HG02970 (cell line): ENCODE measurements around the gene TSPAN9.

Source experiments
- ATAC-seq: cut with Tn5 transposase; IDR thresholded peaks from one replicate; pipeline ENCODE4 v1.9.1; 2021; ENCODE audit warnings: mild to moderate bottlenecking, moderate library complexity, moderate number of reproducible peaks; ENCODE audit not compliant: unreplicated experiment, low FRiP score

The TSPAN9 gene

DNA sequence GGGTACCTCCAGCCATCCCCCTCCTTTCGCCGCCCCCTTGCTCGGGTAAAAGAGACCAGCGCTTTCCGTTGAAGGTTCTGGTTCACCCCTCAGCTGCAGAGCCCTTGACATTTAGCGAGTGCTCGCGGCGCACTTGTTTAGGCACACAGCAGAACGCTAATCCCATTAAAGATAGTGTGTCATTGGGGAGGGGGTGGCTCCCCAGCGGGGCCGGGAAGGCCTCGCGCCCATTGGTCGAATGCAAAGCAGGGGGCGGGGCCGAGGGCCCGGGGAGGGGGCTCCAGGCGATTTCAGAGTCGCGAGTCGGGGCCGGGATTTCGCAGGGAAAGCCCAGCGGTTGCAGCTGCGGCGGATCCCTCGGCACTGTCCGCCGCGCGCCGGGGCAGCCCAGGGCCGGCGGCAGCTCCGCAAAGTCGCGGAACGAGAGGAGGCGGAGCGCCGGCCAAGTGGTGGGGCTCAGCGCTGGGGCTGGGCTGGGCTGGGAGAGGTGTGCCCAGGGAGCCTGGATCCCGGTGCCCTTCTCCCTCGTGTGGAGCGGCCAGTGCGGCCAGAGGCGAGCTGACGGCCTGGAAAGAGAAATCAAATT is 122.9 kb downstream of the TSPAN9 start:
- ATAC-seq, result no peak

GRCh38 chr12:3200814-3201233 is 123.6 kb downstream of the TSPAN9 start:
- no peak for ATAC-seq

- ATAC-seq, result no peak
Measured at GRCh38 chr12:3201339-3202051, 124.3 kb downstream of the TSPAN9 start.

- ATAC-seq, result no peak
Measured at GRCh38 chr12:3202096-3202495, 124.9 kb downstream of the TSPAN9 start.

DNA sequence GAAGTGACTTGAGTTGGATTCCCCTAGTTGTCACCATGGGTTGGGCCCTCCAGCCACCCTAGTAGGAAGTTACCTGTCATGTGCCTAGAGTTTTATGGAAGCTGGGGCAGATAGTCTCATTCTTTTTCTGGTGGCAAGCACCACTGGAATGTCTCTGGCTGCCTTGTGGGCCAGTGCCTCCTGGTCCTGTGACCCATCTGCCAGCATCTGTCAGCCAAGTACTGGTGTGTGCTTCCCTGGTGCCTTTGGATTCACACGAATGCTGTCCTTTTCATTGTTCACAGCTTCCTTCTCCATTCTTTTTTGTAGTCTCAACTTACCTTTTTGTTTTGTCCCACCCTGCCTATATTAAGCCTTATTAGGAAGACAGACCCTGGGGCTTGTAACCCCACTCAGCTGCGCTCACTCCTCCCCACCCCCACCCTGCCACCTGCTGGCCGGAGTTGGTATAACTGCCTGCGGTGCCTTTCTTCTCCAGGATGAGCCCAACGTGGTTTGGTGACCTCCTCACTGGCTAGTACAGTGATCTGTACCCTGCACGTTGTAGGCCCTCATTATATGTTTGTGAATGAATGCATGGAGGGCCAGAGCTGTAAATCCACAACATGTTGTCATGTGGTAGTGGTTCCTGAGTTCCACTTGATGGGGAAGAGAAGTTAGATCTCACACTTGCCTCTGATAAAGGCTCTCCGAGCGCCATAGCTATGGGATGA is 125.7 kb downstream of the TSPAN9 start:
- no peak for ATAC-seq

DNA sequence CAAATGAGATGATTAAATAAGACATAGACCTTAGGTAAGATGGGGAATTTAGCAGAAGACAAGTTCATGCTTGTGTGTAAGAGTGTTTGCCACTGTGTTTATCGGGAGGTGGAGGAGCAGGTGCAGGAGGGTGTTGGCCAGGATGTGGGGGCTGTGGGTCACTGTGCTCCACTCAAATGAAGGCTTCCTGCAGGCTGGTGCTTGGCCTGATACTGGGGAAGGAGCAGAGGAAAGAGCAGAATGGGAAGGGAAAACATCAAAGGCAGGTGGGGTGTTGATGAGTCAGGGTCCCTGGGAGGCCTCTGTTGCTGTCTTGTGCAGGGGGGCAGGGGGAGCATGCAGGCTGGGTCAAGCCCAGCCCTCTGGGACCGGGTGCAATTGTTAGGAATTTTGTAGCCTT is 126.5 kb downstream of the TSPAN9 start:
- ATAC-seq, result no peak

GRCh38 chr12:3204143-3204542 is 127.0 kb downstream of the TSPAN9 start:
- ATAC-seq, result no peak

DNA sequence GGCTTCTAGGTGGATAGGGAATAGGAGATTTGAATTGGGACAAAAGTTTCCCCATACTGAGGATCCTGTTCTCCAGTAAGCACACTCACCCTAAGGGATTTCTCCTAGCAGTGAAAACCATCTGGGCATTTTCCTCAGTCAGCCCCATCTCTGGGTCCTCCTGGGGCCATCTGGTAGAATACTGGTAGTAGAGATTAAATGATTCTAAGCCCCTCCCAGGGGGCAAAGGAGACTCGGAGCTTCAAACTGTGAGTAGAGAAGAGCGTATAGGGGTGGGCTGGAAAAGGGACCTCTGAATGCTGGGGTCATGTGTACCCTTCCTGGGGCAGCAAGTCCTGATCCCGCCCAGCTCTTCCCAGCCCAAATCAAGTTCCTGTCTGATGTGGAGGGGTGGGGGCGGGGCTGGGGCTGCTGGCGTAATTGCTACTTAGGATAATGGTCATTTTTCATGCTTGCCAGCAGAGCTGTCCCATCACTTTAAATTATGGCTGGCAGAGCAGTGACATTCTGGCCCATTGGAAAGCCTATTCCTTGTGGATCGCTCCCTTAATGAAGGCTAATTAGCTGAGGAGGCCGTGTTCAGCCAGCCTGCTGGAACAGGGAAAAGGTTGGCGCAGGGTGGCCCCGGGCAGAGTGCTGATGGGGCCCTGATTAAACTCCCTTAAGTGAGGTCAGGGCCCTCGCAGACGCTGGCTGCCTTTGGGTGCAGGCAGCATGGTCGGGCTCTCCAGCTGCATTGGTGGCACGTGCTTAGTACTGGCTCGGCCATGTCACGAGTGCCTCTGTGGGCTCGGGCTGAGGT is 127.8 kb downstream of the TSPAN9 start:
- no peak for ATAC-seq

DNA sequence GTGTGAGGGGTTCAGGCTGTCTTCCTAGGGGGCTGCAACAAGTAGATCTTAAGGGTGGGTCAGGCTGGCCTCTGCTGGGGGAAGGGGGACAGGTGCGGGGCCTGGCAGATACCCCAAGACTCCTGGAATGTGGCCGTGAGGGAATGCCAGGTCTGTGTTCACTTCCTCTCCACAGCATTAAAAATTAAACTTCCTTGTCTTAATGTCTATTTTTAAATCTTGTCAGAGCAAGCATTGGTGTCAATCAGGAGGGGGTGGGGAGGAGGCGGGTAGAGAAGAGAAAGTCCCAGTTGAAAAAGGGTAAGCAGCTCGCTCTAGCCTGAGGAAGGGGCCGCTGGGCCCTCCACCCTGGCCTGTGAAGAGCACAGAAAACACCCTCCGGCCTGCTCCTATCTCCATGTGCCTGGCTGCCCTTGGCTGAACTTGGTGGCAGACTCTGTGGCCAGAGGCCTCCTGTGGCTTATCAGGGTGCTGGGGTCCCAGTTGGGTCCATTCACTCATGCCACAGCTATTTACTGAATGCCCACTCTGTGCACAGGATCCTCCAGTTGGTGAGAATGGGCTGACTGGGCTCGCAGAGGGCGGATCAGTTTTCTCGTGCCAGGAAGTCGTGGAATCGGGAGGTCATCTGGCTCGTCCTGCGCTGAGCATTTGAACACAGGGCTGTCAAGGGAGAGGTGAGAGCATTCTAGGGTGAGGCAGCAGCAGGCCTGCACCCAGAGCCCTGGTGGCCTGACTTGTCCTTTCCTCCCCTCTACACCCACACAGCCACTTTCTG is 128.8 kb downstream of the TSPAN9 start:
- no peak for ATAC-seq

- no peak for ATAC-seq
Measured at GRCh38 chr12:3206536-3207072, 129.4 kb downstream of the TSPAN9 start.

- no peak for ATAC-seq
Measured at GRCh38 chr12:3207175-3207574, 130.0 kb downstream of the TSPAN9 start.

DNA sequence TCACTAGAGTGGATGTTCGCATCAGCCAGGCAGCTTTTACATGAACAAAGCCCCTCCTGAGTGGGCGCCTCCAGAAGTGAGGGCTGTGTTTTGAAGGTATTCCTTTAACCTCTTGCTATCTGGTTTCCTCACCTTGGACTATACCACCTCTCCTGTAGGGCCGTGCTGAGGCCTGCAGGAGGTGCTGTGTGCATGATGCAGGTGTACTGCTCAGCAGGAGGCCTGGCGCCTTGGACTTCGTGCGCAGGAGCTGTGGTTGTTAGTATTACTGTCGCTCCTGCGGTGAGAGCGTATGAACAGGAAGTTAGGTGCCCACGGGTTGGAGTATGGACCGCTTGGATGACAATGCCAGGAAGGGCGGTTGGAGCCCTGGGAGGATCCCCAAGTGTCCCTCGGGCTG is 130.7 kb downstream of the TSPAN9 start:
- no peak for ATAC-seq

GRCh38 chr12:3213188-3213587 is 136.0 kb downstream of the TSPAN9 start:
- ATAC-seq, result no peak

GRCh38 chr12:3213768-3214167 is 136.6 kb downstream of the TSPAN9 start:
- no peak for ATAC-seq

GRCh38 chr12:3214526-3215365 is 137.6 kb downstream of the TSPAN9 start:
- ATAC-seq, result no peak

DNA sequence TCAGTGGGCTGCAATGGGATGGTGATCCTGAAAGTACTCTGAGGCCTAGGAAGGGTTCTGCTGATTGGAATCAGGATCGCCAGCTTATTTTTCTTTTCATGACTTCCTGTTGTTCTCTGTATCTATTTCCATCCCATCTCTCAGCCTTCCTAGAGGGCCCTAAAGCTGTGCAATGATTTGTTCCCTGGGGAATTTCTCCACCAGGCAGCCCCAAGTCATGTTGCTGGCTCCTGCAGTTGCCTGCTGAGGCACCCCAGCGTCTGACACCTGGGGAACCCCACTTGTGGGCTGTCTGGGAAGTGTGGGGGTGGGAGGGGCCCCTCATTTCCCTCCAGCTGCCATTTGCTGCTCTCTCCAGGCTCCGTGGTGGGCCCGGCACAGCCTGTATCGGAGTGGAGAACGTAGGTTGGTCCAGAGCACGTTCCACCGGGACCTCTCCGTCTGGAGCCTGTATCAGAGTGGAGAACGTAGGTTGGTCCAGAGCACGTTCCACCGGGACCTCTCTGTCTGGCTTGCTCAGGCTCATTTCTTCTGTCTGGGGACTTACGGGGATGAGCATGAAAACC is 138.3 kb downstream of the TSPAN9 start:
- ATAC-seq, result no peak

DNA sequence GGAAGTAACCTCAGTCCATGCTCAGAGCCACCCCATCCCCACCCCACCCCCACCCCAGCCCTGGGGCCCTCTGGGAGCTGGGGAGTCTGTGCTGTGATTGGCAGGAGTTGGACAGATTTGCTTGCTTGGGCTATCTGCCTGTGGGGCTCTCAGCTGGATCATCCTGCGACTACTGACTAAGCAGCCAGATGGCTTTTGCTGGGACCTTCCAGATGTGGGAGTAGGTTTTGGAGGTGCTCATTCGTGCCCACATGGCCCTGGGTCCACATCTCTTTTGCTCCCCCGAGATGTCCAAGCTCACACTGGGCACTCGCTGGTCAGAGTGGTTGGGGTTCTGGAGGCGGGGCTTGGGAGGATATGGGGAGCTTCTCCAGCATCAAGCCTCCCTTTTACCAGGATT is 138.9 kb downstream of the TSPAN9 start:
- no peak for ATAC-seq

- ATAC-seq, result no peak
Measured at GRCh38 chr12:3216726-3217682, 139.8 kb downstream of the TSPAN9 start.
